Measurements from ENCODE around the gene DPF3.

Gene DPF3

GRCh38 chr14:72610096-72610830, 283.6 kb downstream of the DPF3 start:
- no peak for DNase-seq

DNA sequence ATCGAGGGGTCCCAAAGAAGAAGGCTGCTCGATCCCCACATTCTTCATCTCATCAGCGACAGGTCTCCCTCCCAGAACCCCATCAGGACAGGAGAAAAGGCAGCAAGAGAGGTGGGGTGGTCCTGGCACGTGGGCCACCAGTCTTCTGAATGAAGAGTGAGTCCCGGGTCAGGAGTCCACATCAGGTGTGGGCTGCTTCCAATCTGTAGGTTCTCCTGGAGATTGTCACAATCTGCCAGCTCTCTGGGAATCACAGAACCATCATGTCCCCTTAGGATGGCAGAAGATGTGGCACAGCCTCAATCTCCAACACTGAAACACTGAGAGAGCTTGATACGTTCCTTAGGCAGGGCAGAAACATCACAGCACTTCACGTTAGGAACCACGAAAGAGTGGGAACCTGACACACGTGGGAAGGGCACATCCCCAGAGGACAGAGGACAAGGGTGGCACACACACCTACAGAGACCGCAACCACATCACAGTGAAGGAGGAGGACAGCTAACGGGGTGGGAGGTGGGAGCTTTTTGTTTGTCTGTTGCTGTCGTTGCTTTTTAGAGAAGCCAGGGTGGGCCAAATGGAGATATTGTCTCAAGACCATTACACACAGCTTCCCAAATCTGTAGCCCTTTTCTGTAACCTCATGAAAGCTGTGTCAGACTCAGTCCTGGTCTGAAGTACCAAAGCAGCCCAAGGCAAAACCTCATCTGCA, 284.5 kb downstream of the DPF3 start:
- DNase-seq: no peak

GRCh38 chr14:72608391-72609204, 285.3 kb downstream of the DPF3 start:
- DNase-seq: no peak

GRCh38 chr14:72607386-72608130, 286.3 kb downstream of the DPF3 start:
- DNase-seq: no peak

DNA sequence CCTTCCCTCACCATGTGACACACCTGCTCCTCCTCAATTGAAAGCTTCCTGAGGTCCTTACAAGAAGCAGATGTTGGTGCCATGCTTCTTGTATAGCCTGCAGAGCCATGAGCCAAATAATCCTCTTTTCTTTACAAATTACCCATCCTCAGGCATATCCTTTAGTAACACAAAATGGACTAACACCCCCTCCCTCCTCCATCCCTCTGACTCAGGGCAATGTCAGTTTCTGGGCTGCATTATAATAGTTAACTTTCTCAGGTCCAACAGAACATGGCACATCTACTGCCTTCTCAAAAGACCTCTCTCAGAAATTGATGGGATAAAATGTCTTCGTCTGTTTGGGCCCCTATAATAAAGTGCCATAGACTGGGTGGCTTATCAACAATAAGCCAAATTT, 287.0 kb downstream of the DPF3 start:
- no peak for DNase-seq

GRCh38 chr14:72605921-72606220, 288.0 kb downstream of the DPF3 start:
- no peak for DNase-seq

DNA sequence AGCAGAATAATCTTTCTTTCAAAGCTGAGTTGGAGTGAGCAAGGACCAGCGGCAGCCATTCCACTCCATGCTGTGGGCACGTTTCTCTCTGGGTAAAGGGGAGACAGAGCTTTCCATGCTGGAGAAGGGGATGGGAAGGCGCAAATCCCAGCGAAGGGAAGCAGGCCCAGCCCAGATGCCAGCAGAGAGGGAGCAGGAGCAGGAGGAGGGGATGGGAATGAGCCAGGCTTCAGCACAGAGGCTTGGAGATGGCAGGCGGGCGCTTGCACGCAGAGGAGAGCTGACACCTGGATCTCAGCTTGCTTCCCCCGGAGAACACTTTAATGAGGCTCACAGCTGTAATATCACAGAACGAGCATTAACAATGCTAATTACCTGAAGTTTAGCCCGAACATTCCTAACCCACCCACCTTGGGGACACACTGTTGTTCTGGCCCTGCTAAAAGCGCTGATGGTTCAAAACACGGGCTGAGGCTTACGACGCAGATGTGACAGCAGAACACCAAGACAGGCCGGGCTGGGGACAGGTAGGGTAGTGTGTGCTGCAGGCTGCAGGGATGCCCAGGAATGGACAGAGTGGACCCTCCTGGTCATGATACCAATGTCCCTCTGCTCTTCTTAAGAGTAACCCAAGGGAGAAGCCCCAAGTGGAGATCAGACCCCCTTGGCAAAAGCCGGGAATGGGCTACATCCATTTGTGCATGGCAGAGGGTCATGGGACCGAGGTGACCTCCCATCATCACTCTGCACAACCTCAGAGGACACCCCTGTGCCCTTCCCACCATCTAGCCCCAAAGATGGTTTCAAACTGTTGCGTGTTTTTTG, 288.6 kb downstream of the DPF3 start:
- DNase-seq: no peak

DNA sequence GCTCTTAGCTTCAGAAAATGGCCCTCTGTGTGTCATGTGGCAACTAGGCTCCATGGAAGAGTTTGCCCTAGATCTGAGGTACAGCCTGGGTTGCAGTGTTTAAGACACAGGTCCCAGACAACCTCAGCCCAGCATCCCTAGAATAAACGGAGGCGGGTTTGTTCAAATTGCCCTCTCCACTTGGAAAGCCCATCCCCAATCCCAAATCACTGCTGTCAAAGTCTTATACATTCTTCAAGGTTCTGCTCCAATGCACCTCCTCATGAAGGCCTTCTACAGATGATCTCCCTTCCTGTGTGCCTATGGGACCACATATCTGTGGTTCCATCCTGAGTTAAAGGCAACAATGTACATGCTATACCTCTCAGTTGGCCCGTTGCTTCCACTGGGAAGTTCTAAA, 289.8 kb downstream of the DPF3 start:
- no peak for DNase-seq

- no peak for DNase-seq
These were observed 290.3 kb downstream of the DPF3 start for GRCh38 chr14:72603639-72604038.

GRCh38 chr14:72600551-72601330, 293.2 kb downstream of the DPF3 start:
- DNase-seq: no peak

DNA sequence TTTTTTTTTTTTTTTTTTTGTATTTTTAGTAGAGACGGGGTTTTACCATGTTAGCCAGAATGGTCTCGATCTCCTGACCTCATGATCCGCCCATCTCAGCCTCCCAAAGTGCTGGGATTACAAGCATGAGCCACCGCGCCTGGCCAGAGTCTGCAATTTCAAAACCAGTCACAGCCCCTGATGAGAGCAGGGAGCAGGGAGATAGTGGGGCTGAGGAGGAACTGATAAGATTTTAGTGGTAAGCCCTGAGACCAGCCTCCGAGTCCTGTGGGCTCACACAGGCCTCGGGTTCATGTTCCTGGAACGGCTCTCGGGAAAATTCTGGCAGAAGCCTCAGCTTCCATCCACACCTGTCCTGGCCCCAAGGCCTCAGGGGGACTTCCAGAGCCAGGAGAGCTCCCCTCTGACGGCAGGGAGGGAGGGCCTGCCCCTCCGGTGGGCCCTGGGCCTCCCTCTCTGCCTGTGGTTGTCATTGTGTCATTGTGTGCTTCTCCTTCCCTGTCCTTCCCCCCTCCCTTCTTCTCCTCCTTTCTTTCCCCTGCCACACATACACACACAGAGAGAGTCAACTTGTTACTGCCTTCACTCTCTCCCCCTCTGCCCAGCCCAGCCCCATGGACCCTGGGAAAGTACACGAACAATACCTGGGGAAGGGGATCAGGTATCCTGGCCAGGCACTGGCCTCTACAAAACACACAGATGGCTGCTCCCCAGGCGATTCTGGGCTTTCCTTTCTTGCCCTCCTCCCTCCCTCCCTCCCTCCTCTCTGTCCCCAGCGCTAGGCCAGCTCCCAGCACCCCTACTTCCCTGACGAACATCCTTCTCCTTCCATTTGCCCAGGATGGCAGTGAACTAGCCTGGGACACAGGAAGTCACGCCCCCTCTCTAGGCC, 294.1 kb downstream of the DPF3 start:
- no peak for DNase-seq

DNA sequence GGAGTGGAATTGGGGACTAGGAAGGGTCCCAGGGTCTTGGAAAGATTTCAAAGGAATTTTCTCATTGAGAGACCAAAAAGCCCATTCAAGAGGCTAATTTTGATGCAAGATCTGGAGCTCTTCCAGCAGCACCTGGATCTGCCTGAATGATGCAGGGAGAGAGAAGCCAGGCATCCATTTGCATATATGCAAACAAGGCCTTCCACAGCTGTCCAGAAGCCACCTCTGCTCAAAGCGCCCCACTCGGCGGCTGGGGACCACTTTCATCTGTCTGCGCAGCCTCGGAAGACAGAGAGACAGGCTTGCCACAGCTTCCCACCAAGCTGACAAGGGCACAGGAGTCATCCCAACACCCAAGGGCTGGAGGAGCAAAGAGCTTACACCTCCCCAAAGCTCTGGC, 295.6 kb downstream of the DPF3 start:
- no peak for DNase-seq

DNA sequence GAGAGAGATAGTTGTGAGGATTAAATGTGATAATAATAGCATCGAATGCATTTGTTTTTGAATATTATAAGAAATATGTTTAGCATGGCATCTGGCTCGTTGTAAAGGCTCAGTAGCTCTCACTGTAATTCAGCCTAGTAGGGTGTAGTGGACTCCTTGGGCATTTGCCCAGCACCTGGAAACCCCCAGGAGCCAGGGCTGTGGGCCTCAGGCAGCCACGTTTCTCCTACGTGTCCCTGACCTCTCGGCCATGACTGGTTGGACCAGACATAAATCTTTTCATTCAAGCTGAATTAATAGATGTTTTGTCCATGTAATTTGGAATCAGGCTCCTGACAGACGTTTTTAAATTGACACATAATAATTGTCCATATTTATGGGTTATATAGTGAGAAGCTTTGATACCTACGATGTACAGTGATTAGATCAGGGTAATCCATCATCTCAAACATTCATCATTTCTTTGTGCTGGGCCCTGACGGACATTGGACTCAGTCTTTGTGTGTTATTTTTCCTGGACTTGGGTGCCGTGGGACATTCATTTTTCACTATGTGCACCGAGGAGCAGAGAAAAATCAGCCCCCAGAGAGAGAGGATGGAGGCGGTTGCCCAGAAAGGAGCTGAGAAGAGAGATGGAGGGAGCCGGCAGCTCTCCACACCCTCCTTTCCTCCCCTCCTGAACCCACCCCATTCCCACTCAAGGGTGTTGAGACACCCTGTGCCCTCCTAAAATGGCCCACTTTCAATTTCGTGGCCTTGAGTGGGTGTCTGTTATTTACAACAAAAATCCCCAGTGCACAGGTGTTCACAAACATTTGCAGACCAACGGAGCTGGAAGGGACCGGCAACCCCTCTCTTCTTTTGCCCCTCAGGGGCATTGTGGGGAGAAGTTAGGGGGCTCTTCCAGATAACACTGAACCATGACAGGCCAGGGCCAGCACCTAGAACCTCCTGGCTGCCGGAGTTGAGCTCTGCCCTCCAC, 296.4 kb downstream of the DPF3 start:
- DNase-seq: no peak

DNA sequence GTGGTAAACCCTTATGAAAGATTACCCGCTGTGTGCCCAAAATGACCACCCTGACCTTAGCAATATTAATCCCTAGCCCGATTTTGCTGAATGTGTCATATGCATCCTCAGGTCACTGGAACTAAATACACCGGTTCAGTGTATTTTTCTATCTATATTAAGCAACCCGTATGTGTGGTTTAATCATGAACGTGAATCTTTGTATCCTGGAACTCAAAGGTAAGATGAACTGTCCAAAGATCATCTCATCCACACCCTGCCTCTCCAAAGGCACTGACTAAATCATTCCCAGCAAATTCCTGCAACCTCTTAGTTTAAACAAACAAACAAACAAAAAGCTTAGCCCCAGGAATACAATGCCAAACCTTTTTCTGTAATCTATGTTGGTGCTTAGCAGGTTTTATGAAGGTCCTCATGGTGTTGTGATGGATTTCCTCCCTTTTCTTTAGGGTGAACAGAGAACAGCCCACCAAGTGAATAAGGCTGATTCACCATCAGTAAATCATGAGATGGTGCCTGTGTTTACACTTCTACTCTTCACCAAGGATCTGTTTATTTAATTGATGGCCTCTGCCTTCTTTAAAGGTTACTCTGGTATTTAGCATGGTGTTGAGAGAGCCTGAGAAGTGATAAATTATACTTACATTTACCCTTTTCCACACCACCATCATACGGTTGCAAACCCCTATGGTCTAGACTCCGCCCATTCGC, 298.6 kb downstream of the DPF3 start:
- DNase-seq: no peak

DNA sequence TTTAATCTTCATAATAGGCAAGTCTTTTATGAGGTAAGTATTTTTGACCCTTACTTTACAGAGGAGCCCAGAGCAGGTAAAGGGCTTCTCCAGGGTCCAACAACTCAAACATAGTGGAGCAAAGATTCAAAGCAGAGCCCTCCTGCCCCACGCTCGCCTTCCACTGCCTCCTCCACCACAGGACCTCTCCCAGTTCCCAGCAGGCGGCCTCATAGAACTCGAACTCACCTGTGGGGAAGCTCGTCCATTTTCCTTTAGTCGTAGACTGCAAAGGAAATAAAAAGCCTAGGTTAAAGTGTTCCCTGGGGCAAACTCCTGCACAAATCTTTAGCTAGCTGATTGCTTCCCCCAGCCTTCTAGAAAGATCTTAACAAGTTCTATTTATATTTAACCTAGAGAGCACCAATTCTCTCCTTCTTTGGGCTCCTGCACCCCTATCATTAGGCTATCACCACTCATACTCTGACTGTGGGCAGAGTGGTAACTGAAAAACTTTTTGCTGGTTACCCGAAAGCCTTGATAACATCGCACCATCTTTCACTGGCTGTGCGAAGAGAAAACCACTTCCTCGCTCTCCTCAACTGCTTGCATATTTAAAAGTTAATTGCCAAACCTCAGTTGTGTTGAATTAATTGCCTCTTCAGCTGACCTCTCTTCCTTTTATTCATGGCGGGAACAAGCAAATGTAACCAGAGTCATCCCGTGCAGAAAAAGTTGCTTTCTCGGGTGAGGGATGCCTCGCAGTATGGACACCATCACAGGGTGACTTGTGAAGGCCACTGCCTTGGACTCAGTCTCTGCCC, 299.6 kb downstream of the DPF3 start:
- DNase-seq: no peak

- DNase-seq: no peak
These were observed 302.5 kb downstream of the DPF3 start for GRCh38 chr14:72591391-72591790.

DNA sequence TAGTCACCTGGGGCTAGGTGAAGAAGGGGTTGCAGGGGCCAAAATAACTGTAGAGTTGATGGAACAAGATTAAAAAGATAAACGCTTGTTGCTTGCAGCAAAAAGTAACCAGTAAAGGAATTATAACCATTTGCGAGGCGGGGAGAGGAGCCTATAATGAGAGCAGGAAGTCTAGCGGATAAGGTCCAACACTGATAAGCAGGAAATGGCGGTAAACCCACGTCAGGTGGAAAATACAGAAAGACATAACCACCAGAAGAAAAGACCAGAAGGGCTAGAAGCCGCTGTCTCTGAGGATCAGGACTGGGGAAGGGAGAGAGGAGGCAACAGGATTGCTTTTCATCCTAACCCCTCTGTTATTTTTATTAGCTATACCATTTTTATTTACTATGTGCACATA, 303.3 kb downstream of the DPF3 start:
- no peak for DNase-seq

GRCh38 chr14:72589652-72590051, 304.2 kb downstream of the DPF3 start:
- DNase-seq: no peak

Data from NCI-H1436 (cell line).